HepG2 (cell line): ENCODE data around the gene PLCB2. TPM values are rescaled to one million over a fixed set of nuclear protein-coding genes. Genes with fewer than 3 reads are reported as not detected.

Experiments
- ATAD3A ChIP-seq: sonication (generic); formaldehyde crosslinking; IDR thresholded peaks from 2 replicates; pipeline ENCODE4 v1.4.0; 2020; ENCODE audit warnings: missing genetic modification reagents
- DRAP1 ChIP-seq: IDR thresholded peaks from 2 replicates; pipeline ENCODE4 v1.6.1; 2016; ENCODE audit warnings: missing genetic modification reagents, missing compliant biosample characterization
- FOXJ3 ChIP-seq: sonication (generic); formaldehyde crosslinking; IDR thresholded peaks from 2 replicates; pipeline ENCODE4 v1.4.0; 2020; ENCODE audit warnings: missing genetic modification reagents, mild to moderate bottlenecking, borderline replicate concordance
- HMG20A ChIP-seq: IDR thresholded peaks from 2 replicates; pipeline ENCODE4 v1.6.1; 2016; ENCODE audit warnings: borderline replicate concordance
- ISL2 ChIP-seq: sonication (generic); formaldehyde crosslinking; IDR thresholded peaks from 2 replicates; pipeline ENCODE4 v1.5.0; 2020; ENCODE audit warnings: missing genetic modification reagents
- KDM6A ChIP-seq: IDR thresholded peaks from 2 replicates; pipeline ENCODE4 v1.6.1; 2016; ENCODE audit warnings: low read depth
- RBFOX2 ChIP-seq: fragments of 200-400 bp; formaldehyde crosslinking; IDR thresholded peaks from 2 replicates; pipeline ENCODE4 v1.6.1; 2017; ENCODE audit warnings: low read depth, mild to moderate bottlenecking, low read length
- SETDB1 ChIP-seq: sonication (generic); formaldehyde crosslinking; IDR thresholded peaks from 2 replicates; pipeline ENCODE4 v1.5.1; 2020; ENCODE audit warnings: missing genetic modification reagents, mild to moderate bottlenecking, borderline replicate concordance
- SOX5 ChIP-seq: IDR thresholded peaks from 2 replicates; pipeline ENCODE4 v1.6.1; 2016; ENCODE audit warnings: borderline replicate concordance
- THAP11 ChIP-seq: IDR thresholded peaks from 2 replicates; pipeline ENCODE4 v1.6.1; 2016; ENCODE audit warnings: missing biosample characterization, missing genetic modification reagents
- UBTF ChIP-seq: sonication (generic); formaldehyde crosslinking; IDR thresholded peaks from 2 replicates; pipeline ENCODE4 v1.4.0; 2020; ENCODE audit warnings: mild to moderate bottlenecking, missing genetic modification reagents
- ZFP36L1 ChIP-seq: sonication (generic); formaldehyde crosslinking; IDR thresholded peaks from 2 replicates; pipeline ENCODE4 v1.8.0; 2022; ENCODE audit warnings: mild to moderate bottlenecking, missing genetic modification reagents, moderate library complexity
- ZFP36L2 ChIP-seq: sonication (generic); formaldehyde crosslinking; IDR thresholded peaks from 2 replicates; pipeline ENCODE4 v1.4.0; 2020; ENCODE audit warnings: missing genetic modification reagents
- ZFP91 ChIP-seq: sonication (generic); formaldehyde crosslinking; IDR thresholded peaks from 2 replicates; pipeline ENCODE4 v1.9.0; 2022; ENCODE audit warnings: missing genetic modification reagents, mild to moderate bottlenecking, borderline replicate concordance
- polyA plus RNA-seq, 8 experiments: library from polyadenylated mRNA; depleted of rRNA in 3 of 8; stranded (reverse) in 7 of 8; unstranded in 1 of 8; fragments of >200 nt; fragmentation: Illumina TruSeq in 4 of 8; extraction: Trizol in 4 of 8; gene quantifications; 2 replicates each; pipeline versions ENCODE4 v1.2.1 to v1.2.3, GENCODE V29; 2011 to 2016; ENCODE audit warnings: low read depth in 4 of 8, missing spikeins in 1 of 8, mixed read lengths in 1 of 8; ENCODE audit not compliant: insufficient read depth in 1 of 8
- total RNA-seq, 5 experiments: library from RNA; depleted of rRNA; stranded (reverse); fragments of >200 nt; fragmentation: Illumina TruSeq; extraction: Trizol; gene quantifications; 2 replicates each; pipeline ENCODE4 v1.2.3, GENCODE V29; 2016; ENCODE audit warnings: low read depth in 1 of 5
- TF ChIP-seq, protein P1 (sequence below): sonication (generic); formaldehyde crosslinking; IDR thresholded peaks from 2 replicates; pipeline ENCODE4 v1.9.0; 2022; ENCODE audit warnings: low read depth, missing genetic modification reagents
- TF ChIP-seq, protein P2 (sequence below): IDR thresholded peaks from 2 replicates; pipeline ENCODE4 v1.6.1; 2016; ENCODE audit warnings: mild to moderate bottlenecking, missing biosample characterization, missing genetic modification reagents
- TF ChIP-seq, protein P3 (sequence below): sonication (generic); formaldehyde crosslinking; IDR thresholded peaks from 2 replicates; pipeline ENCODE4 v1.4.0; 2020; ENCODE audit warnings: mild to moderate bottlenecking, missing genetic modification reagents

PLCB2 gene
- total and polyA plus RNA-seq, 2 of the 13 experiments (the other 11 are each of a cell fraction or from before 2014, with no cell fraction given), result 0.11 TPM; not detected in 1

- TF ChIP-seq FOXJ3 (CRISPR knock-in tag), result no peak
- TF ChIP-seq HMG20A (CRISPR knock-in tag), result peak; percentile 13; the same call in 1 of the 2 replicates
- TF ChIP-seq ZFP36L2 (CRISPR knock-in tag), result no peak
- TF ChIP-seq ISL2 (CRISPR knock-in tag), result peak; percentile 75
- TF ChIP-seq, protein P1, sequence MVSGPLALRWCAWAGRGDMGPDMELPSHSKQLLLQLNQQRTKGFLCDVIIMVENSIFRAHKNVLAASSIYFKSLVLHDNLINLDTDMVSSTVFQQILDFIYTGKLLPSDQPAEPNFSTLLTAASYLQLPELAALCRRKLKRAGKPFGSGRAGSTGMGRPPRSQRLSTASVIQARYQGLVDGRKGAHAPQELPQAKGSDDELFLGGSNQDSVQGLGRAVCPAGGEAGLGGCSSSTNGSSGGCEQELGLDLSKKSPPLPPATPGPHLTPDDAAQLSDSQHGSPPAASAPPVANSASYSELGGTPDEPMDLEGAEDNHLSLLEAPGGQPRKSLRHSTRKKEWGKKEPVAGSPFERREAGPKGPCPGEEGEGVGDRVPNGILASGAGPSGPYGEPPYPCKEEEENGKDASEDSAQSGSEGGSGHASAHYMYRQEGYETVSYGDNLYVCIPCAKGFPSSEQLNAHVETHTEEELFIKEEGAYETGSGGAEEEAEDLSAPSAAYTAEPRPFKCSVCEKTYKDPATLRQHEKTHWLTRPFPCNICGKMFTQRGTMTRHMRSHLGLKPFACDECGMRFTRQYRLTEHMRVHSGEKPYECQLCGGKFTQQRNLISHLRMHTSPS (CRISPR knock-in tag), result no peak
- peak; percentile 66 for TF ChIP-seq THAP11 (CRISPR knock-in tag)
- TF ChIP-seq ATAD3A (CRISPR knock-in tag), result no peak
- TF ChIP-seq ZFP91, result peak; percentile 97
- 0 out of 2 replicates have a peak, but pooled peaks have one; percentile 50 for TF ChIP-seq ZFP36L1 (CRISPR knock-in tag)
- TF ChIP-seq KDM6A (CRISPR knock-in tag), result 0 out of 2 replicates have a peak, but pooled peaks have one; percentile 27
- peak; percentile 60 for TF ChIP-seq DRAP1 (CRISPR knock-in tag)
- peak; percentile 32; the same call in 1 of the 2 replicates for TF ChIP-seq RBFOX2
- TF ChIP-seq UBTF, result peak; percentile 97
- TF ChIP-seq SETDB1 (CRISPR knock-in tag), result no peak
- TF ChIP-seq, protein P2, sequence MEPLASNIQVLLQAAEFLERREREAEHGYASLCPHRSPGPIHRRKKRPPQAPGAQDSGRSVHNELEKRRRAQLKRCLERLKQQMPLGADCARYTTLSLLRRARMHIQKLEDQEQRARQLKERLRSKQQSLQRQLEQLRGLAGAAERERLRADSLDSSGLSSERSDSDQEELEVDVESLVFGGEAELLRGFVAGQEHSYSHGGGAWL (CRISPR knock-in tag), result peak; percentile 36; the same call in 1 of the 2 replicates
- TF ChIP-seq SOX5 (CRISPR knock-in tag), result peak; percentile 39; the same call in 1 of the 2 replicates
- TF ChIP-seq, protein P3, sequence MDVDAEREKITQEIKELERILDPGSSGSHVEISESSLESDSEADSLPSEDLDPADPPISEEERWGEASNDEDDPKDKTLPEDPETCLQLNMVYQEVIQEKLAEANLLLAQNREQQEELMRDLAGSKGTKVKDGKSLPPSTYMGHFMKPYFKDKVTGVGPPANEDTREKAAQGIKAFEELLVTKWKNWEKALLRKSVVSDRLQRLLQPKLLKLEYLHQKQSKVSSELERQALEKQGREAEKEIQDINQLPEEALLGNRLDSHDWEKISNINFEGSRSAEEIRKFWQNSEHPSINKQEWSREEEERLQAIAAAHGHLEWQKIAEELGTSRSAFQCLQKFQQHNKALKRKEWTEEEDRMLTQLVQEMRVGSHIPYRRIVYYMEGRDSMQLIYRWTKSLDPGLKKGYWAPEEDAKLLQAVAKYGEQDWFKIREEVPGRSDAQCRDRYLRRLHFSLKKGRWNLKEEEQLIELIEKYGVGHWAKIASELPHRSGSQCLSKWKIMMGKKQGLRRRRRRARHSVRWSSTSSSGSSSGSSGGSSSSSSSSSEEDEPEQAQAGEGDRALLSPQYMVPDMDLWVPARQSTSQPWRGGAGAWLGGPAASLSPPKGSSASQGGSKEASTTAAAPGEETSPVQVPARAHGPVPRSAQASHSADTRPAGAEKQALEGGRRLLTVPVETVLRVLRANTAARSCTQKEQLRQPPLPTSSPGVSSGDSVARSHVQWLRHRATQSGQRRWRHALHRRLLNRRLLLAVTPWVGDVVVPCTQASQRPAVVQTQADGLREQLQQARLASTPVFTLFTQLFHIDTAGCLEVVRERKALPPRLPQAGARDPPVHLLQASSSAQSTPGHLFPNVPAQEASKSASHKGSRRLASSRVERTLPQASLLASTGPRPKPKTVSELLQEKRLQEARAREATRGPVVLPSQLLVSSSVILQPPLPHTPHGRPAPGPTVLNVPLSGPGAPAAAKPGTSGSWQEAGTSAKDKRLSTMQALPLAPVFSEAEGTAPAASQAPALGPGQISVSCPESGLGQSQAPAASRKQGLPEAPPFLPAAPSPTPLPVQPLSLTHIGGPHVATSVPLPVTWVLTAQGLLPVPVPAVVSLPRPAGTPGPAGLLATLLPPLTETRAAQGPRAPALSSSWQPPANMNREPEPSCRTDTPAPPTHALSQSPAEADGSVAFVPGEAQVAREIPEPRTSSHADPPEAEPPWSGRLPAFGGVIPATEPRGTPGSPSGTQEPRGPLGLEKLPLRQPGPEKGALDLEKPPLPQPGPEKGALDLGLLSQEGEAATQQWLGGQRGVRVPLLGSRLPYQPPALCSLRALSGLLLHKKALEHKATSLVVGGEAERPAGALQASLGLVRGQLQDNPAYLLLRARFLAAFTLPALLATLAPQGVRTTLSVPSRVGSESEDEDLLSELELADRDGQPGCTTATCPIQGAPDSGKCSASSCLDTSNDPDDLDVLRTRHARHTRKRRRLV, result no peak
Observed at GRCh38 chr15:40323239-40323952, 15.7 kb upstream of the PLCB2 start, which contains the start of gene INAFM2 (continued).
